Cardiac fibroblast (primary cell): Measurements from ENCODE around the gene NECAB3.

ENCODE experiments used
- DNase-seq, 2 donors: peaks; one replicate each; pipeline versions ENCODE4 v3.0.0 to v3.0.0-alpha.2; 2010; ENCODE audit warnings: low read depth in 2 of 2
- H3K4me3 ChIP-seq, 2 donors: replicated peaks in 1 of 2; 1 replicate in 1 of 2; 2 replicates in 1 of 2; pipeline ENCODE4 v1.5.1; 2011; ENCODE audit warnings: low read depth in 2 of 2, low read length in 2 of 2, mild to moderate bottlenecking in 2 of 2, moderate library complexity in 1 of 2
- TF ChIP-seq, protein P1 (sequence below): IDR thresholded peaks from one replicate; pipeline ENCODE4 v1.5.1; 2011; ENCODE audit warnings: low read depth, mild to moderate bottlenecking, low read length, inconsistent platforms

NECAB3 gene

DNA sequence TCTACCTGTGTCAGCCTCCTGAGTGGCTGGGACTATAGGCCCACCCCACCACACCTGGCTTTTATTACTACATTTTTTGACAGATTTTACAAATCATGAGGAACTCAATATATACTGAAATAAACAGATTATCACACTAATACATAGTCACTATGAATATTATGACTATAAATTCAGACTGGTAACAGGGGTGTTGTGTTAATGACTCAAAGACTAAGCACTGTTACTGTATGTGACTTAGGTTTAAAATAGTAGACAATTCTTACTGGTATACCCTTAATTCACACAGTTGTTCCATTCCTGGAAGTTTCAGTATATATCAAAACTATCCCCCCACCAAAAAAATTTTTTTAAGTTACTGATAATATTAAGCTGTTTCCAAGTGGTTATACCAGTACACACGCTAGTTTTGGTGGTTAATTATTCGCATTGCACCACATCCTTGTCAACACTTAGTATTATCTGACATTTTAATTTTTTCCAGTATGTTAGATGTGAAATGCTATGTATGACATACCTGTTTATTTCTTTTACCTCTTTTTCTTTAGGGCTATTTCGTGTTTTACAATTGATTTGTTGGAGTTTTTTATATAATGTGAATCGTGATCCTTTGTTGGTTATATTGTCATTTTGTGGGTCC lies 46.5 kb downstream of the NECAB3 start:
- no peak overlapping the region for H3K4me3 ChIP-seq
- TF ChIP-seq, protein P1, sequence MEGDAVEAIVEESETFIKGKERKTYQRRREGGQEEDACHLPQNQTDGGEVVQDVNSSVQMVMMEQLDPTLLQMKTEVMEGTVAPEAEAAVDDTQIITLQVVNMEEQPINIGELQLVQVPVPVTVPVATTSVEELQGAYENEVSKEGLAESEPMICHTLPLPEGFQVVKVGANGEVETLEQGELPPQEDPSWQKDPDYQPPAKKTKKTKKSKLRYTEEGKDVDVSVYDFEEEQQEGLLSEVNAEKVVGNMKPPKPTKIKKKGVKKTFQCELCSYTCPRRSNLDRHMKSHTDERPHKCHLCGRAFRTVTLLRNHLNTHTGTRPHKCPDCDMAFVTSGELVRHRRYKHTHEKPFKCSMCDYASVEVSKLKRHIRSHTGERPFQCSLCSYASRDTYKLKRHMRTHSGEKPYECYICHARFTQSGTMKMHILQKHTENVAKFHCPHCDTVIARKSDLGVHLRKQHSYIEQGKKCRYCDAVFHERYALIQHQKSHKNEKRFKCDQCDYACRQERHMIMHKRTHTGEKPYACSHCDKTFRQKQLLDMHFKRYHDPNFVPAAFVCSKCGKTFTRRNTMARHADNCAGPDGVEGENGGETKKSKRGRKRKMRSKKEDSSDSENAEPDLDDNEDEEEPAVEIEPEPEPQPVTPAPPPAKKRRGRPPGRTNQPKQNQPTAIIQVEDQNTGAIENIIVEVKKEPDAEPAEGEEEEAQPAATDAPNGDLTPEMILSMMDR = no peak
- no peak for DNase-seq

DNA sequence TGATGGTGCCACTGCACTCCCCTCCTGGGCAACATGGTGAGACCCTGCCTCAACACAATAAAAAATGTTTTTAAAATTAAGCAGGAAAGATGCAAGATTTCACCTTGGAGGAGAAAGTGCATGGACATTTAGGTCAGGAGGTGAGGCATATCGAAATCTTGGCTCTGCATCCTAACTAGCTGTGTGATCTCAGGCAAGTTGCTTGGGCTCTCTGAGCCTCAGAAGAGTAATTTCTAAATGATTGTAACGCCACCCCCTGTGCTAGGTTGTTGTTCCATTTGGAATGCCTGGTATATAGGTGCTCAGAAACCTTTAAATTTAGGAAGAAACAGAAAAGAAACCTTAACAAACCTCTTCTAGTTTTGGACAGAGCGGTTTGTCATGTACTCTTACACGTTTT lies 48.0 kb downstream of the NECAB3 start:
- DNase-seq = no peak
- TF ChIP-seq, protein P1 = no peak

DNA sequence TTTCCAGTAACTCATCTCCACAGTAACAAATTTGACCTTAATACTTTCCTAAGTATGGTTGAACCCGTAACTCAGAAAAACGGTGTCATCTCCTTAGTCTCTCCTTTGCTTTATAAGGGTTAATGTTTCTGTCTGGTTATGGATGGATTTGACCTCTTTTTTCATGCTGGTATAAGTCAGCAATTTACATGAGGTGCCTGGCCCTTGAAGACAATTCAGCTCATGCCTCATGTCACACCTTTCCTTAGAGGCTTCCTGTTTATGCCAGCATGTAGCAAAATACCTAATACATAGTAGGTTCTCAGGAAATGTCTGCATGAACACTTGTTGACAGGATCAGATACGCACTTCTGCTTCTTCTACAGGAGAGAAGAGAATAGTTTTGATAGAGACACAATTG lies 49.8 kb downstream of the NECAB3 start:
- DNase-seq = no peak
- TF ChIP-seq, protein P1 = no peak

More for the DNA sequence above, 48.0 kb downstream of the NECAB3 start:
- no peak overlapping the region for H3K4me3 ChIP-seq

DNA sequence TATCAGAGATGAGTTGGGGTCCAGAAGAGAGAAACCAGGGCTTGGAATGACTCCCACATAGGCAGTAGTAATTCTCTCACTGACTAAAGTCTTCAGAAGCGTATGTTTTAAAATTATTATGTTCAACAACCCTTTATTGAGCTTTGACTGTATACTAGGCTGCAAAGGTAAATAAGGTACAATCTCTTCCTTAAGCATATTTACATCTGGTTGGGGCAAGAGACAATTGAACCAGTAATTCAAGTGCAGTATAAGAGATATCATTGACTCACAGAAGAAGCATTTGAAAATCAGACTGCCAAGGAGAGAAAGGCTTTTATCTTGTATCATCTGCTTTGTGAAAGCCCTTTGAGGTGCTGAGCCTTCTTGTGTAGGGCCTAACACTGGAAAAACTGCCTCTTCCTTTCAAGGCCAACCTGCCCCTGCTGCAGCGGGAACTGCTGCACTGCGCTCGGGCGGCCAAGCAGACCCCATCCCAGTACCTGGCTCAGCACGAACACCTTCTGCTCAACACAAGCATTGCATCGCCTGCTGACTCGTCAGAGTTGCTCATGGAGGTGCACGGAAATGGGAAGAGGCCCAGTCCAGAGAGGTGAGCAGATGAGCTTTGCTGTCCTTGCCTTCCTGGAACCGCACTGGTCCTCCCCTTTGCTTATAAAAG lies 51.4 kb downstream of the NECAB3 start:
- DNase-seq = no peak
- TF ChIP-seq, protein P1 = no peak
- H3K4me3 ChIP-seq = no peak overlapping the region

More for the DNA sequence above, 49.8 kb downstream of the NECAB3 start:
- no peak overlapping the region for H3K4me3 ChIP-seq

DNA sequence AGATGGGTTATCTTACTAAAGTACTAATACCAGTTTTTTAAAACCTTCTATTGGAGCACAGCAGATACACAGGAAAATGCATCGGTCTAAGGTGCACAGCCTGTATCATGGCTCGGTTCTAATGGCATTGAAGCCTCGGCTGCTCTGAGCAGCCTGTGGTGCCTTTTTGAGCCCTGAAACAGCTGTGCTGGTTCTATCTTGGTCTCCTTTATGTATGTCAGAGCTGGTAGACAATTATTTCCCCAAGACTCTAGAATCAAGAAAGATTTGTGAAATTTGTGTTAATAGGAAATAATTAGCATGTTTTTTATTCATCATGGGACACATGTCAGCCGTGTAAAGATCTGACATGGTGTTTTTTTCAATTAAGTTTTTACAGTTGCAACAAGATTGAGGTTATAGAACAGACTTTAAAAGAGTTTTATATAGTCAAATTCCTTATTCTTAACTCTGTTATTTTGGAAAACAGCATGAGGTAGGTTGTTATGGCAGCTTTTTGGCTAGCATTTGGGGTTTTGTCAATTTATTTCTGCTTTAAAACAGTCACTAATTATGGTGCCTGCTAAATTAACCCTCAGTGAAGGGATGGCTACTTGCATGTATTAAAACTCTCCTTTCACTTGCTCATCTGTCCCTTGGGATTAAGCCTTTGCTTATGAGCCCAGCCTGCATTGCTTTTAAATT lies 52.4 kb downstream of the NECAB3 start:
- peak in 1 of 2 donors; percentile 27 for DNase-seq
- TF ChIP-seq, protein P1 = no peak
- no peak overlapping the region for H3K4me3 ChIP-seq

DNA sequence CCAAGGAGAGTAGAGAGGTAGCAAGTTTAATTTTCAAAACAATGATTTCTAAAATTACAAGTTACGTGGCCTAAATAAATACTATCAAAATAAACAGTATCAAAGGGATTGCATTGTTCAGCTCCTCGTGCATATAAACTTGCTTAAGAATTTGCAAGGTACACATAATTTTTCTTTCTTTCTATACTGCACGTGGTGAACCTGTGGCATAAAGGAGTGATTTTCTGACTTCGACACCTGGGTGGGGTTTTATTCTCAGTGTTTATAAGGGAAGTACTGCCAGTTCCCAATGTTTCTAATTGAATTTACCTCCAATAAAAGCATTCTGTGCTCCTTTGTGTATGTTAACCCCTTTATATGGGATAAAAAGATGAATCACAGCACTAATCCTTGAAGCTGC lies 62.2 kb downstream of the NECAB3 start:
- H3K4me3 ChIP-seq = no peak overlapping the region
- TF ChIP-seq, protein P1 = no peak
- no peak for DNase-seq
